CD14-positive monocyte (primary cell): ENCODE measurements around the gene SIRPA. TPM values are rescaled to one million over a fixed set of nuclear protein-coding genes. Genes with fewer than 3 reads are reported as not detected.

ENCODE experiments used
- DNase-seq, 3 donors: peaks; one replicate each; pipeline ENCODE4 v3.0.0-alpha.2; 2011 to 2022
- H2AFZ ChIP-seq: 2 replicates; pipeline ENCODE4 v1.6.0; 2012; ENCODE audit warnings: mild to moderate bottlenecking, low read depth, low read length, inconsistent platforms; ENCODE audit not compliant: insufficient read depth, poor library complexity, severe bottlenecking
- H3K27ac ChIP-seq, 2 donors: 1 replicate in 1 of 2; 2 replicates in 1 of 2; pipeline ENCODE4 v1.5.1; 2012 to 2013; ENCODE audit warnings: low read length in 2 of 2, control low read depth in 1 of 2, inconsistent platforms in 1 of 2, low read depth in 1 of 2, mild to moderate bottlenecking in 1 of 2
- H3K27me3 ChIP-seq, 2 donors: one replicate each; pipeline versions ENCODE4 v1.6.0 to v1.6.1; 2011 to 2013; ENCODE audit warnings: low read length in 2 of 2; ENCODE audit not compliant: control insufficient read depth in 2 of 2, insufficient read depth in 2 of 2
- H3K36me3 ChIP-seq, 2 donors: replicated peaks in 1 of 2; 1 replicate in 1 of 2; 2 replicates in 1 of 2; pipeline versions ENCODE4 v1.5.1 to v1.6.1; 2012 to 2013; ENCODE audit warnings: low read length in 2 of 2, control low read depth in 1 of 2, inconsistent platforms in 1 of 2, mild to moderate bottlenecking in 1 of 2; ENCODE audit not compliant: insufficient read depth in 2 of 2, control insufficient read depth in 1 of 2
- H3K4me1 ChIP-seq, 2 donors: 1 replicate in 1 of 2; 2 replicates in 1 of 2; pipeline versions ENCODE4 v1.5.1 to v1.6.1; 2012 to 2013; ENCODE audit warnings: low read length in 2 of 2, control low read depth in 1 of 2, inconsistent platforms in 1 of 2, mild to moderate bottlenecking in 1 of 2, moderate library complexity in 1 of 2; ENCODE audit not compliant: insufficient read depth in 2 of 2, control insufficient read depth in 1 of 2
- H3K4me2 ChIP-seq: replicated peaks from 2 replicates; pipeline ENCODE3; 2012; ENCODE audit warnings: low read length, moderate library complexity, mild to moderate bottlenecking; ENCODE audit not compliant: poor library complexity, severe bottlenecking; ENCODE audit errors: extremely low read depth
- H3K4me3 ChIP-seq, 3 experiments: fragments of 200-600 bp in 1 of 3; sonication (generic) in 1 of 3; replicated peaks in 1 of 3; 1 replicate in 2 of 3; 2 replicates in 1 of 3; pipeline ENCODE4 v1.5.1; 2011 to 2013; ENCODE audit warnings: low read length in 3 of 3, mild to moderate bottlenecking in 3 of 3, control low read depth in 2 of 3, low read depth in 2 of 3, inconsistent platforms in 1 of 3, moderate library complexity in 1 of 3
- H3K79me2 ChIP-seq: 2 replicates; pipeline ENCODE4 v1.6.0; 2012; ENCODE audit warnings: mild to moderate bottlenecking, control low read depth, inconsistent platforms, low read length, moderate library complexity; ENCODE audit not compliant: insufficient read depth
- H3K9ac ChIP-seq: 2 replicates; pipeline ENCODE4 v1.6.0; 2017; ENCODE audit warnings: low read length, mild to moderate bottlenecking; ENCODE audit not compliant: insufficient read depth, poor library complexity, severe bottlenecking
- H3K9me3 ChIP-seq, 2 donors: replicated peaks in 1 of 2; 1 replicate in 1 of 2; 2 replicates in 1 of 2; pipeline versions ENCODE4 v1.5.1 to v1.6.1; 2012 to 2013; ENCODE audit warnings: low read length in 2 of 2, control low read depth in 1 of 2; ENCODE audit not compliant: control insufficient read depth in 1 of 2, insufficient read depth in 1 of 2
- H4K20me1 ChIP-seq: 2 replicates; pipeline ENCODE4 v1.6.0; 2012; ENCODE audit warnings: mild to moderate bottlenecking, low read length, control low read depth, moderate library complexity; ENCODE audit not compliant: insufficient read depth
- H3K27ac Mint-ChIP-seq, 7 donors: one replicate each; pipeline ENCODE4 v1.8.0; 2020; ENCODE audit warnings: mild to moderate bottlenecking in 7 of 7, mixed read lengths in 7 of 7, moderate library complexity in 6 of 7, inconsistent platforms in 2 of 7
- H3K27me3 Mint-ChIP-seq, 3 donors: one replicate each; pipeline ENCODE4 v1.8.0; 2021 to 2022; ENCODE audit warnings: low read depth in 3 of 3, mild to moderate bottlenecking in 3 of 3, mixed read lengths in 3 of 3, moderate library complexity in 3 of 3, inconsistent platforms in 1 of 3
- H3K36me3 Mint-ChIP-seq, 2 donors: one replicate each; pipeline ENCODE4 v1.8.0; 2020; ENCODE audit warnings: mixed read lengths in 2 of 2, inconsistent platforms in 1 of 2, mild to moderate bottlenecking in 1 of 2
- H3K4me1 Mint-ChIP-seq: one replicate; pipeline ENCODE4 v1.8.0; 2020; ENCODE audit warnings: mild to moderate bottlenecking, mixed read lengths
- H3K4me3 Mint-ChIP-seq, 2 donors: one replicate each; pipeline ENCODE4 v1.8.0; 2020; ENCODE audit warnings: mild to moderate bottlenecking in 2 of 2, mixed read lengths in 2 of 2, moderate library complexity in 1 of 2
- H3K9me3 Mint-ChIP-seq, 7 donors: one replicate each; pipeline ENCODE4 v1.8.0; 2020 to 2022; ENCODE audit warnings: mixed read lengths in 7 of 7, mild to moderate bottlenecking in 6 of 7, moderate library complexity in 6 of 7, inconsistent platforms in 2 of 7
- CTCF ChIP-seq: fragments of 200-600 bp; IDR thresholded peaks from one replicate; pipeline ENCODE4 v1.8.0; 2022; ENCODE audit warnings: antibody characterized with exemption, mild to moderate bottlenecking
- WGBS: methylation state at CpG from one replicate; pipeline ENCODE4 v1.1.5; 2013; ENCODE audit warnings: missing lambda C conversion rate; ENCODE audit not compliant: insufficient coverage; 5-methylcytosine and 5-hydroxymethylcytosine counted together
- intact Hi-C, 2 donors: fragments of 100-400 bp; cut with micrococcal nuclease; formaldehyde crosslinking; loops; one replicate each; pipeline versions ENCODE4 v1.15.0 to v1.15.1; 2023
- polyA plus RNA-seq, 3 donors: library from polyadenylated mRNA; depleted of rRNA in 1 of 3; unstranded in 2 of 3; stranded (reverse) in 1 of 3; fragments of 300-500 nt in 2 of 3; fragments of >200 nt in 1 of 3; fragmentation: Illumina TruSeq in 2 of 3; gene quantifications; 1 replicate in 2 of 3; 2 replicates in 1 of 3; pipeline ENCODE4 v1.2.3, GENCODE V29; 2012 to 2021

Gene SIRPA
- polyA plus RNA-seq, 3 donors: 28.4 to 126 (median 58.3) TPM

DNA sequence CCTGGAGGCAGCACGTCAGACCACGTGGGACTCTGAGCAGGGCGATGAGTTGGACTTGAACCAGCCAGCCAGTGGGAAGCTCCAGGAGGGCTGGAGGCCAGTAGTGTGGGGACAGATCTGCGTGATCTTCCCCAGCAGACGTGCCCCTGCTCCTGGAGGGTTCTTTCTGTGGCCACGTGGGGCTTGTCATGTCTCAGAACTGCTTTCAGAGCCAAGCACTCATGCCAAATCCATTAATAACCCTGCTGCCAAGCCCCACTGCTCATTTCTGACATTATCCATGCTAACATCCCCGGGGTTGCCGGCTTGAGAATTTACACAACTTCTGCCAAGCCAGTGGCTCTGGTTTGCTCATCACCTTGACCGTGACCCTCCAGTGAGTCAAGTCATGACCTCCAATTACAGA, 38.3 kb downstream of the SIRPA start:
- Mint-ChIP-seq H3K27me3 (peaks cover 1 to 6% (median 1%) of the 10 kb centered on the region in 3 donors), H3K36me3 (peaks cover 93 to 99% of the 10 kb centered on the region in 2 donors)
- intact Hi-C loops: loop anchor here in 1 of 2 donors (5.0 kb wide), 1 partner anchor 34 kb away; no protein-coding TSS in a partner anchor

DNA sequence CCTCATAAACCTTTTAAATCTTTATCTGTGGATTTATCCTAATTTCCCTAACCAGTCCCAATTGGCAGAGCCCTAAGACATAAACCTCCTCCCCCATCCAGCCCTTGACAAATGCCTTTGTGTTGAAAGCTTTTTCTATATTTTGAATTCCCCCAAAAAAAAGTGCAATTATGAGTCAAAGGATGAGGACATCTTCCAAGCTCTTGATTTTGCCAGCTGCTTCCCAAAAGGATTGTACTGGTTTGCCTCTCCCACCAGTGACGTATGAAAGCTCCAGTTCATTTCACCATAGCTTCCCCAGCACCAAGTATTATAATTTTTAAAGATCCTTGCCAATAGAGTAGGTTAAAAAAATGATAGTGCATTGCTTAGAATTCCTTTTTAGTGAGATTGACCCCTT, 38.9 kb downstream of the SIRPA start:
- H3K79me2 ChIP-seq: peaks cover 8% of the 10 kb centered on the region
- Mint-ChIP-seq H3K27me3 (peaks cover 1 to 6% (median 1%) of the 10 kb centered on the region in 3 donors), H3K27ac (peak overlapping the region; percentile 74 to 92 (median 81)), H3K4me1 (peaks cover 74% of the 10 kb centered on the region), H3K4me3 (no peak overlapping the region), H3K9me3 (no peaks in the 10 kb centered on the region), H3K36me3 (peaks cover 93 to 99% of the 10 kb centered on the region in 2 donors)
- H3K27me3 ChIP-seq: no peaks in the 10 kb centered on the region
- peak overlapping the region in 1 of 2 donors; percentile 59 for H3K27ac ChIP-seq
- H4K20me1 ChIP-seq: peaks cover 84% of the 10 kb centered on the region
- H3K36me3 ChIP-seq: peaks cover 77 to 95% of the 10 kb centered on the region in 2 donors
- H3K4me1 ChIP-seq: peaks cover 36 to 57% of the 10 kb centered on the region in 2 donors
- intact Hi-C loops: loop anchor here in 1 of 2 donors (5.0 kb wide), 1 partner anchor 33 kb away; no protein-coding TSS in a partner anchor
- H2AFZ ChIP-seq: no peak overlapping the region
- no peak overlapping the region for H3K9ac ChIP-seq
- H3K9me3 ChIP-seq: no peaks in the 10 kb centered on the region
- no peak for TF ChIP-seq CTCF
- H3K4me3 ChIP-seq: no peak overlapping the region
- WGBS: no CpG with 5 or more reads among the region's 1 CpG
- H3K4me2 ChIP-seq: no peak overlapping the region
- peak; percentile 19 to 83 (median 55) for DNase-seq

More for the DNA sequence above, 38.3 kb downstream of the SIRPA start:
- no peak overlapping the region for H2AFZ ChIP-seq
- Mint-ChIP-seq H3K4me3 (no peak overlapping the region), H3K27ac (peak overlapping the region in 6 of 7 donors; percentile 12 to 88 (median 64)), H3K9me3 (no peaks in the 10 kb centered on the region), H3K4me1 (peaks cover 67% of the 10 kb centered on the region)
- H3K27me3 ChIP-seq: no peaks in the 10 kb centered on the region
- 90% methylated on average over 7 of the region's 9 CpGs for WGBS
- peaks cover 87% of the 10 kb centered on the region for H4K20me1 ChIP-seq
- no peak overlapping the region for H3K4me2 ChIP-seq
- TF ChIP-seq CTCF: no peak
- peaks cover 8% of the 10 kb centered on the region for H3K79me2 ChIP-seq
- H3K4me1 ChIP-seq: peaks cover 30 to 50% of the 10 kb centered on the region in 2 donors
- DNase-seq: peak in 1 of 3 donors; percentile 70
- peak overlapping the region; percentile 44 to 59 for H3K27ac ChIP-seq
- no peak overlapping the region for H3K4me3 ChIP-seq
- no peak overlapping the region for H3K9ac ChIP-seq
- peaks cover 79 to 95% of the 10 kb centered on the region in 2 donors for H3K36me3 ChIP-seq
- H3K9me3 ChIP-seq: no peaks in the 10 kb centered on the region
